COR-L47 (cell line): ENCODE results near the gene BMERB1.
"Not testable (repeated sequence)": the region's sequence is repeated elsewhere in the genome, so short reads cannot be mapped to it uniquely, and the experiment has no call there.

Source experiments
- DNase-seq: peaks from one replicate; lab custom pipeline; 2025; lab: John Stamatoyannopoulos, UW

Gene BMERB1

DNA sequence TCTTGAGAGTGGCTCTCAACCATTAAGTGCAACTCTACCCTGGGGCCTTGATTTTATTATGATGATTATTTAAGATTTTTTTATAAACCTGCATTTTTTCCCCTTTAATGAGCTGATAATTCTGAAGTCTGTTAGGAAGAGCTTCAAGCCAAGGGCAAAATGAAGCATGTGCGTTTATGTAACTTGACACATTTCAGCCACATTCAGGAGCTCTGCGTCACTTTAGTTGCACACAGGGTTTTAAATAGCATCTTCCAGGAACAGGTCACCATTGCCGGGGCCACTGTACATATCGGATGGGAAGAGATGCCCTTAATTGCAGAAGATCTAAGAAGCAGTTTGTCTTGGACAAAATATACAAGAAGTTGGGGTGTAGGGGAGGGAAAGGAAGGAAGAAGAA is 89.6 kb downstream of the BMERB1 start:
- DNase-seq = no peak

DNA sequence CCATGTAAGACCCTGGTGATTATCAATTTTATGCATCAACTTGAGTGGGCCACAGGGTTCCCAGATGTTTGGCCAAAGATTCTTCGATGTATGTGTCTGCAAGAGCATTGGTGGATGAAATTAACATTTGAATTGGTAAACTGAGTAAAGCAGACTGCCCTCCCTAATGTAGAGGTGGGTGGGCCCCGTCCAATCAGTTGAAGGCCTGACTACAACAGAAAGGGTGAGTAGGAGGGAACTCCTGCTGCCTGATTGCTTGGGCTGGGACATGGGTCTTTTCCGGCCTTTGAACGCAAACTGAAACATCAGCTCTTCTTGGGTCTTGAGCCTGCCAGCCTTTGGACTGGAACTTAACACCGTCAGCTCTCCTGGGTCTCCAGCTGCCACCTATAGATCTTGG is 90.6 kb downstream of the BMERB1 start:
- no peak for DNase-seq

DNA sequence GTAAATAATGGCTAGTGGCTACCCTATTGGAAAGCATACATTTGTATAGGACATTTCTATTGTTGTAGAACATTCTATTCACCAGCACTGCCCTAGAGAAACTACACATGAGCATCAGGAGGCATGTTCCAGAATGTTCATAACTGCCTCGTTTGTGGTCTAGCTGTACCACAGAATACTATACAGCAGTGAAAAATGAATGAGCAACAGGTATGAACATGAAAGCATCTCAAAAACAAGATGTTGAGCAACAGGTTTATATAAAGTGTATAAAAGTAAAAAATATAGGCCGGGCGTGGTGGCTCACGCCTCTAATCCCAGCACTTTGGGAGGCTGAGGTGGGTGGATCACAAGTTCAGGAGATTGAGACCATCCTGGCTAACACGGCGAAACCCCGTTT is 91.7 kb downstream of the BMERB1 start:
- DNase-seq = no peak

DNA sequence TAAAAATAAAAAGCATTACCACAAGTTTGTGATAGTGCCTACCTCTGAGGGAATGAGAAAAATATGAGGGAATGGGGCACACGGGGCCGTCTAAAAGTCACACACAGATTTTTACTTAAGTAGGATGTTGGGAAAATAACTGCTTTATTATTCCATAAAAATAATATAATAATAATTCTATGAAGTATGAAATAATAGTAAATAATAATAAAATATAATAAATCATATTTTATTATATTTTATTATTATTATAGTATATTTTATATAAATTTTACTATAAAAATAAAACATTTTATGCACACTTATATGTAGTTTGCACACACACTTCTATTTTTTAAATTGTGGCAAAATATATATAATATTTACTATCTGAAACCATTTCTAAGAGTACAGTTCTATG is 92.3 kb downstream of the BMERB1 start:
- DNase-seq = no peak

DNA sequence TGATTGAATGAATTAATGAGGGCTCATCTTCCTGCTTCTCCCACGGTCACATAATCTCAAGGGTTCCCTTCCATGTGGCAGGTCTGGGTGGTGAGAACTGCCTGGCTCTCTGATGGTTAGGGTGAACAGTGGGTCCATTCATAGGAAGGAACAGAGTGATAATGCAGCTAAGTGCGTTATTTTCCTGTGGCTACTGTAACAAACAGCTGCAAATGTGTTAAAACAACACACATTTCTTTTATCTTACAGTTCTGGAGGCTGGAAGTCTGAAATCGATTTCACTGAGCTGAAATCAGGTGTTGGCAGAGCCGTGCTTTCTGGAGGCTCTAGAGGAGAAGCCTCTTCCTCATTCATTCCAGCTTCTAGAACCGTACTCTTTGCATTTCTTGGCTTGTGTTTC is 95.3 kb downstream of the BMERB1 start:
- no peak for DNase-seq

DNA sequence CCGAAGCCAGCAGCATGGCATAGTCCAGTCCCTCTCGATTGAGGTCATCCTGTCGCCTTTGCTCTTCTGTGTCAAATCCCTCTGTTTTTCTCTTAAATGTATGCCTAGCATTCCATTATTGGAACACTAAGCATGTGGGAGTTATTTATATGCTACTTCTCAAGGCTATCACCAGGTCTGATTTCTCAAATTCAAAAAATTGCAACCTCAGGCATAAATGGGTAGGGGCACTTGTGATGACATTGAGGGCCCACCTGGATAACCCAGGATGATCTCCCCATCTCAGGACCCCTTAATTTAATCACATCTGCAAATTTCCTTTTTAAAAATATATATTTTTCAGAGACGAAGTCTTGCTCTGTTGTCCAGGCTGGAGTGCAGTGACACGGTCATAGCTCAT is 95.7 kb downstream of the BMERB1 start:
- DNase-seq = no peak

DNA sequence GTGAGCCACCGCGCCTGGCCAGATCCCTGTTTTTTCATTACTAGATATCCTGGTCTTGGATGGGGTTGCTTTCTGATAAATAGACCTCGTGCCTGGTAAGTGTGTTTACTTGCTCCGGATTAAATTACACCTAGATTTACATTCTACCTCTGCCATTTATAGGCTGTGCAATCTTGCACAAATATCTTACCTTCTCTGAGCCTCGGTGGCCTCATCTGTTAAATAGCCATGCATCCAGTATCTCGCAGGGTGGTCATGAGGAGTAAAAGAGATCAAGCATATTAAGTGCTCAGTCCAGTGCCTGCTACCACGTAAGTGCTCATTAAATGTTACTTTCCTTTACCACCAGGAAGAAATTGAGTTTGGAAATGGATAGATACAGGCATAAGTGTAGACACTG is 98.4 kb downstream of the BMERB1 start:
- DNase-seq = no peak

DNA sequence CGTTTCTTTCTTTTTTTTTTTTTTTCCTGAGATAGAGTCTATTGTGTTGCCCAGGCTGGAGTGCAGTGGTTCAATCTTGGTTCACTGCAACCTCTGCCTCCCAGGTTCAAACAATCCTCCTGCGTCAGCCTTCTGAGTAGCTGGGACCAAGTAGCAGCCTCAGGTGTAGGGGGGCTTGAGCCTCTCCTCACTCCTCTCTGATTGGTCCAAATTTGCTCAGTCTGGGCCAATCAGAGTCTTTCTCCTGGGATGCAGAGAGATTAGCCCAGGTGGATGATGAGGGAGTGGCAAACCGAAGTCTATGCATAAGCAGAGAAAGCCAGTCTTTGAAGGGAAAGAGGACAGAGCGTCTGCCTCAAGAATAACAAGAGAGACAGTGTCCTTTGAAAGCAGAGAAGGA is 99.0 kb downstream of the BMERB1 start:
- no peak for DNase-seq

DNA sequence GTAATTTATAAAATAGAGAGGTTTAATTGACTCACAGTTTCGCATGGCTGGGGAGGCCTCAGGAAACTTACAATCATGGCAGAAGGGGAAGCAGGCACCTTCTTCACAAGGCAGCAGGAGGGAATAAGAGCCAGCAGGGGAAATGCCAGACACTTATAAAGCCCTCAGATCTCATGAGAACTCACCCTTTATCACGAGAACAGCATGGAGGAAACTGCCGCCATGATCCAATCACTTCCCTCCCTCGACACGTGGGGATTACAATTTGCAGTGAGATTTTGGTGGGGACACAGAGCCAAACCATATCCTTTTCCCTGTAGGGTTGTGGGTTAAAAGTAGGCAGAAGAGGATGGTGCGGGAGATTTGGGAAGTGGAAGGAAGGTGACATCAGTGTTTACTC is 101.4 kb downstream of the BMERB1 start:
- DNase-seq = no peak

DNA sequence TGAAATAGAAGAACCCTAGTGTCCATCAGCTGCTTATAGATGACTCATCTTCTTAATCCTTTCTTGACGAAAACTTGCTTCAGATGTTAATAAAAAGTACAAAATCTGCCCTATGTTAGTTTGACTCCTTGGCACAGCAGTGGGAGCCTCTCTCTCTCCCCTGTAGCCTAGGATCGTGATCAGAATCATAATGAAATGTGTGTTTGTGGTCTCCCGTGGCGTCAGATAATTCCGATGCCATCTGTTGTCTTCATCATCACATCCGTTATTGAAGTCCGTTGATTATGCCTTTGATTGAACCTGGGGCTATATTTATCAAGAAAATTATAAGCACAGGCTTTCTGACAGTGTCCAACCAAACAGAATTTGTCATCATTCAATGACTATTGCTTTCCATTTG is 102.5 kb downstream of the BMERB1 start:
- DNase-seq = no peak

DNA sequence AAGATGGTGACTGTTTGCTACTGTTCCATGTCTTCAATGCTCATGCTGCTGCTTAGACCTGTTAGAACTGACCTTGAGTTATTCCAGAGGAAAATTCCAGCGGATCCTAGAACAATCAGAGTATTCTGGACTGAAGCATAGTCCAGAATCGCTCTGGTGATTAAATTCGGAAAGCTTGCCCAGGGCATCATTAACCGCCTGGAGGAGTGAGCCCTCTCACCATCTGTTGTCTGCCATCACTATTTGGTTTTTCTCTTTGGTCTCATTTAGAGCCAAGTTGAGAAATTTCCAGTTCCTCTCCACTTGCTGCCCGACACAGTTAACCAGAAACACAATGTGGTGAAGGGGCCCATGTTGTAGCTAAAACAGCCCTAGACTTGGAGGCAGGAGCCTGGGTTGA is 104.1 kb downstream of the BMERB1 start:
- no peak for DNase-seq

DNA sequence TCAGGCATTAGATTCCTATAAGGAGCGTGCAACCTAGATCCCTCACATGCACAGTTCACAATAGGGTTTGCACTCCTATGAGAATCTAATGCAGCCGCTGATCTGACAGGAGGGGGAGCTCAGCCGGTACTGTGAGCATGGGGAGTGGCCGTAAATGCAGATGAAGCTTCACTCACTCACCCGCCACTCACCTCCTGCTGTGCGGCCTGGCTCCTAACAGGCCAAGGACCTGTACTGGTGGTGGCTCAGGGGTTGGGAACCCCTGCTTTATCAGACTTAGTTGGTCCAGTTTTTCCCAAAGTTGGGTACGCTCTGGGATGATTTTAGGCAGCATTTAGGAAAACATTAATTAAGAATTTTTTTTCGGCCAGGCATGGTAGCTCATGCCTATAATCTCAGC is 104.8 kb downstream of the BMERB1 start:
- DNase-seq = no peak

DNA sequence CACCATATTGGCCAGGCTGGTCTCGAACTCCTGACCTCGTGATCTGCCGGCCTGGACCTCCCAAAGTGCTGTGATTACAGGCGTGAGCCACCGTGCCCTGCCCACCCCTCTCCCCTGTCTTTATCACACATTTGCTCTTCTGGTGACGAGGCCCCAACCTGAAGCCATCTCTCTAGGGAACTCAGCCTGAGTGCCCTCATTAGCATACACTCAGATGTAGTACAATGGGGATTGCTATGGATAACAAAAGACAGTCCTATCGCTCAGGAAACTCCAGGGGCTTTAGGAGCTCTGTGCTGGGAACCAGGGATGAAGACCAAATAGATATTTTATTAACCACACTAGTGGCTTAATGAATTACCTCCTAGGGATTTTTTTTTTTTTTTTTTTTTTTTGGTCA is 107.9 kb downstream of the BMERB1 start:
- DNase-seq = no peak

DNA sequence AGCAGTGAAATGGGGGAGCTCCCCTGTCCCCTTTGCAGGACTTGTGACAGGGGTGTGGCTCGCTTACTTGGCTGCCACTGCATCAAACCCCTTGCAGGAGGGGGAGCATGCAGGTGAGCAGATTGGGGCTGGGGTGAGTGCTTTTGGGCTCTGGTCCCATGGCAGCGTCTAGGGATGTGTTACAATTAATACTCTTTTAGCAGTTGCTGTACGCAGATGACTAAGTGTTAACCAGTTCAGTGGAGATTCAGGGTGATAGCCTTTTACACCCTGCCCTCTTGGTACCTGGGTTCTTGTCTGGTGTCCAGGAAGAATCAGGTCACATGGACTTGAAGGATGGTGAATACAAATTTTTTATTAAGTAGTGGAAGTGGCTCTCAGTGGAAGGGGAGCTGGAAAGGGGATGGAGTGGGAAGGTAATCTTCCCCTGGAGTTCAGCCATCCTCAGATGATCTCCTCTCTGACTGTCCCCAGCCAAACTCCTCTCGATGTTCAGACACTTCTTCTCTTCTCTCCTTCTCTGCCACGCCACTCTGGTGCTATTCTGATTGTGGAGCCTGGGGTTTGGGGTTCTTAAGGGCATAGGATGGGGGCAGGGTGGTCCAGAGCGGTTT is 108.5 kb downstream of the BMERB1 start:
- DNase-seq = no peak

DNA sequence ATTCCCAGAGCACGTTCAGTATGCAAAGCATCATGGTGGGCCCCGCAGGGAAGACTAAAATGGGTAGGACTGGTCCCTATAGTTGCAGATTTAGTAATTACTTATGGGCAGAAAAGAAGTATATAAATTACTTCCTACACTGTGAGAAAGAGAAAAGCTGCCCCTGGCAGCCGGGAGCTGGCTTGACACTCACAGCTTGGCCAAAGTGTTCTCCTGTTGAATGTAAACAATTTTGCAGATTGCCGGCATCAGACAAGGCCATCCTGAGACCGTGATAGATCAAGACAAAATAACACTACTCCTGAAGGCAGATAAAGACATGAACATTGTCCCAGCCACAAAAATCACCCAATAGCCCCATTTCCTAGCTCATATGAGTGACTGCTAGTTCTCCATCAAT is 110.0 kb downstream of the BMERB1 start:
- no peak for DNase-seq

DNA sequence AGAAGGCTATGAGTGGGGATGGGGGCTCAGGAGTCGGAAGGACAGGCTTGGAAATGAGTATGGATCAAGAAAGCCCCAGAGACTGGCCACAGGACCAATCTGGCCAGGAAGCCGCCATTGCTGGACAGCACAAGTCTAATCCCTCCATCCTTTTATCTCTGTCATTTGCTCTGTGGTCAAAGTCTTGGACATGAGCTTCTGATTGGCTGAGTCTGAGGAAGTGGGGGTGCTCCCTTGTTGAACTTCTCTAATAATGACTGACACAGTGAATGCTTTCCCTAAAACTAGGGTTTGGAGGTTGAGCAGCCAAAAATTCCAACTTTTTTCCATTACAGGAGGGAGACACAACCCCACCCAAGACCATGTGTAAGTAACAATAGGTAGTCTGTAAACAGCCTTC is 111.2 kb downstream of the BMERB1 start:
- DNase-seq = no peak

DNA sequence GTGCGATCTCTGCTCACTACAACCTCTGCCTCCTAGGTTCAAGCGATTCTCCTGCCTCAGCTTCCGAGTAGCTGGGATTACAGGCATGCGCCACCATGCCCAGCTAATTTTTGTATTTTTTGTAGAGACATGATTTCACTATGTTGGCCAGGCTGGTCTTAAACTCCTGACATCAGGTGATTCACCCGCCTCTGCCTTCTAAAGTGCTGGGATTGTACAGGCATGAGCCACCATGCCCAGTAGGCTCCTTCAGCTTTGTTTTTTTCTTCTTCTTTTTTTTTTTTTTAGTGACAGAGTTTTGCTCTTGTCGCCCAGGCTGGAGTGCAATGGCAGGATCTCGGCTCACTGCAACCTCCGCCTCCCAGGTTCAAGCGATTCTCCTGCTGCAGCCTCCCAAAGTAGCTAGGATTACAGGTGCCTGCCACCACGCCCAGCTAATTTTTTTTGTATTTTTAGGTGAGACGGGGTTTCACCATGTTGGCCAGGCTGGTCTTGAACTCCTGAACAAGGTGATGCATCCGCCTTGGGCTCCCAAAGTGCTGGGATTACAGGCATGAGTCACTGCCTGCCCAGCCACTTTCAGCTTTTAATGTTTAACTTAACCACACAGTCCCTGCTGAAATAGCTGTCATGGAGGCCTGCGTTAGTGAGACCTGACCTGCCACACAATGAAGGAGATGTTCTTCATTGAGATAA is 112.8 kb downstream of the BMERB1 start:
- DNase-seq = not testable (repeated sequence)

DNA sequence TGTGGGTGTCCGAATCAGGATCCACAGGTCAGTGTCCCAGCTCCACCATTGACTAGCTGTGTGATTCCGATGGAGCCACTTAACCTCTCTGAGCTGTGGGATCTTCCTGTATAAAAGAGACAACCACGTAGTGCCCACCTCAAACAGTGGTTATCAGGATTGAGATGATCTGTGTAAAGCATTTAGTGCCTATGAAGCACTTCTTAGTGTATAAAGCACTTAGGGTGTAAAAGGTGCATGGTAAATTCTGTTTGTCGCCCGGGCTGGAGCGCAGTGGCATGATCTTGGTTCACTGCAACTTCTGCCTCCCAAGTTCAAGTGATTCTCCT is 113.3 kb downstream of the BMERB1 start:
- DNase-seq = no peak

DNA sequence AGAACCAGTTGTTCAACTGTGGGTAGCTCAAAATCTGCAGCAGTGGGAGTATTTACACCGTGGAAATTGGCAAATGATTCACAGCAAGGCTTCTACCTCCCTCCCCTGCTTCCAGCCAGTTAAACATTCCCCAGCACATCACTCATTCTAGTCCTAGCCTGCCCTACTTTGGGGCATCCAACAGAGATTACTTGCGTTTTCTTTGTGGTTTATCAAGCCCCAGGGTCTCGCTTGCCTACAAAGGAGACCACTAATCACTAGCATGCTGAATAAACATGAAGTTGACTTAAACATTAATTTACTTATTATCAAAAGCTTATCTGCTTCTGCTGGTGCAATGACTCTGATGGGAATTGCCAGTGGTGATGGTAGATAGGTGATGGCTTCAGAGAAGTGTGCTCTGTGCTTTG is 114.1 kb downstream of the BMERB1 start:
- no peak for DNase-seq

DNA sequence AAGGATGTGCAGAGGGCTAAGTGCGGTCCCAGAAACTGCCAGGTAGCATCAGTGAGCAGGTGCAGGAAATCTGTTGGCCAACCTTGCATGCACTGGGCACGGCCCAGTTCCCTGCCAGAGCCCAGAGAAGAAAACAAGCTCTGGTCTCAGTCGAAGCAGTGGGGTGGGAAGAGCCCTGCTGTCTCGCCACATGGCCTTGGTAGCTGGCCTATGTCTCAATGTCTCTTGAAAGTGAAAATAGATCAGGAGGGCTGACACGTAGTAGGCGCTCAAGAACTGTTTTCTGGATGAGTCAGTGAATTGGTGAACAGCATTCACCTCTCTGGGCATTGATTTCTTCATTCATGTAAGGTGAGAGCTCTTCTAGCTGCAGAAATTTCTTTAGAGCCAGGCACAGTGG is 118.1 kb downstream of the BMERB1 start:
- DNase-seq = no peak

DNA sequence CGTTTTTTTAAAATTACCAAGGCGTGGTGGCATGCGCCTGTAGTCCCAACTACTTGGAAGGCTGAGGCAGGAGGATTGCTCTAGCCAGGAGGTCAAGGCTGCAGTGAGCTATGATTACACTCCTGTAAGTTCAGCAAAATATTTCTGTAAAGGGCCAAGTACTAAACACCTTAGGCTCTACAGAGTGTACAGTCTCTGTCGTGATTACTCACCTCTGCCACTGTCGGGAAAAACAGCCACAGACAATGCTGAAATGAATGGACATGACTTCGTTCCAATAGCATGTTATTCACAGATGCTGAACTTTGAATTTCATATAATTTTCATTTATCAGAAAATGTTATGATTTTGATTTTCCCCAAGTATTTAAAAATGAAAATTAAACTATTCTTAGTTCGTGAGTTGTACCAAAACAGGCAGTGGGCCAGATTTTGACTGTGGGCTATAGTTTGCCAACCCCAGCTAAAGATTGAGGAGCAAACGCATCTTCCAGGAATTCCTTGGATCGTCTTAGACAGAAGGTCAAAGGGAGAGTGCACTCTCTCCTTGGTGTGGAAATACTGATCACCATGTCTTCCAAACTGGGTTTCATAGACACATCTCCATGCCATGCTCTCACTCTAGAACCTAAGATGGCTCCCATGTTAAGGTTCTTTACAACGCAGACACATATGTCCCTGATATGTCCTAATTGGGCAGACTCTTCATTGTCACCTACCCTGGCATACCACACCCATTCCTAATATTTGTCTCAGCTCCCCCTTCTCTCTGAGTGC is 119.1 kb downstream of the BMERB1 start:
- no peak for DNase-seq

DNA sequence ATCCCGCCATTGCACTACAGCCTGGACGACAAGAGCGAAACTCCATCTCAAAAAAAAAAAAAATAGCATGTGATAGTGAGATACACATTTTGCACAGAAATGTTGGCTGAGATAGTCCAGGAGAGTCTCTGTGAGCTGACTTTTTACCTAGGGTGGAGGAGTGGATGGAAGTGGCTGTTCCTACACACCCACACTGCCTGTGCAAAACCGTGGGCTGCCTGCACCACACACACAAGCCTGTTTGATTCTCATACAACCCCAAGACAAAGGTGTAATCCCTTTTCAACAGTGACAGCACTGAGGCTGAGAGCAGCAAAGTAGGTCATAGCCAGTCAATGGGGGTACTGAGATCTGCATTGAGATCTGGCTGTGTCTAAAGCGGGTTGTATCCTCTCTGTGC is 121.7 kb downstream of the BMERB1 start:
- DNase-seq = no peak

DNA sequence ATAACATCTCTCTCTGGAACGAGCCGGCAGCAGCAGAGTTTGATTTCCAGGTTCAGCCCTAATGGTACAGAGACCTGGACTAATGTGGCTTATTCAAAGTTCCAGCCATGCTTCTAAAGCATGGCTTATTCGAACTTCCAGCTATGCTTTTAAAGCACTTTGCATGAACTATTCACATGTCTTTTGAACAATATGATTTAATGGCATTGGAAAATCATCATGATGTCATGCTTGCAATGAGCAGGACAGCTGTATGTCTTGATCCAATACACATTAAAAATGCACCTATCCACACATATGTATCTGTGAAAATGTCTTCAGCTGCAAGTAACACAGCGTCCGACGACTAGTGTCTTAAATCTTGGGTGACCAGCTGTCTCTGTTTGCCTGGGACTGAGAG is 122.9 kb downstream of the BMERB1 start:
- no peak for DNase-seq

DNA sequence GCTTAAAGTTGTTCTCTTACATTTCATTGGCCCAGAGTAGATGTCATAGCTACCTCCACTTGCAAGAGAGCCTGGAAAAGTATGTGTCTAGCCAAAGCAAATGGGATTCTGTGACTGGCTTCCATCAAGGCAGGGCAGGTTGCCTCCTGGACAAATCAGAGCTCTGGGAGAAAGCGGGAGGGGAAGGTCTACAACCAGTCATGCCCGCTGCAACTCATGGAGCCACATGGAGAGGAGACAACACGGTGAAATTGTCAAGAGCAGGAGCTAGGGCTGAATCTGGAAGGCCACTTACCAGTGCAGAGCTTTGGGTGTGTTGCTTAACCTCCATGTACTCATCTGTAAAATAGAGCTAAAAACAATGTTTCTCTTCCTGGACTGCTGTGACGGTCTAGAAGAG is 124.8 kb downstream of the BMERB1 start:
- DNase-seq = no peak
